Liver (tissue), 9 donors: ENCODE results near the gene EXT2. TPM values are rescaled to one million over a fixed set of nuclear protein-coding genes. Genes with fewer than 3 reads are reported as not detected.

Experiments
- DNase-seq: peaks from one replicate; pipeline ENCODE4 v3.0.0-alpha.2; 2017; ENCODE audit warnings: low spot score
- H3K27ac ChIP-seq, 2 donors: one replicate each; pipeline ENCODE4 v1.7.0; 2013; ENCODE audit warnings: inconsistent platforms in 2 of 2, low read length in 2 of 2, control low read depth in 1 of 2, low read depth in 1 of 2, mild to moderate bottlenecking in 1 of 2
- H3K27me3 ChIP-seq, 4 donors: one replicate each; pipeline versions ENCODE4 v1.6.1 to v1.7.0; 2013; ENCODE audit warnings: low read length in 3 of 4, inconsistent platforms in 1 of 4, mild to moderate bottlenecking in 1 of 4, moderate library complexity in 1 of 4; ENCODE audit not compliant: control insufficient read depth in 4 of 4, insufficient read depth in 4 of 4
- H3K36me3 ChIP-seq, 4 donors: one replicate each; pipeline versions ENCODE4 v1.6.1 to v1.7.0; 2013; ENCODE audit warnings: low read length in 3 of 4, mild to moderate bottlenecking in 3 of 4, low read depth in 1 of 4, moderate library complexity in 1 of 4; ENCODE audit not compliant: control insufficient read depth in 4 of 4, insufficient read depth in 3 of 4
- H3K4me1 ChIP-seq, 4 donors: one replicate each; pipeline versions ENCODE4 v1.6.1 to v1.7.0; 2013; ENCODE audit warnings: low read length in 3 of 4, mild to moderate bottlenecking in 3 of 4, moderate library complexity in 1 of 4; ENCODE audit not compliant: control insufficient read depth in 4 of 4, insufficient read depth in 4 of 4
- H3K4me3 ChIP-seq, 3 donors: one replicate each; pipeline versions ENCODE4 v1.6.1 to v1.7.0; 2013; ENCODE audit warnings: low read length in 3 of 3, control low read depth in 1 of 3, low read depth in 1 of 3, mild to moderate bottlenecking in 1 of 3
- H3K9ac ChIP-seq, 2 donors: one replicate each; pipeline ENCODE4 v1.7.0; 2013; ENCODE audit warnings: low read length in 2 of 2, mild to moderate bottlenecking in 2 of 2, moderate library complexity in 2 of 2, control low read depth in 1 of 2, low read depth in 1 of 2
- H3K9me3 ChIP-seq, 4 donors: one replicate each; pipeline versions ENCODE4 v1.6.1 to v1.7.0; 2013; ENCODE audit warnings: low read length in 3 of 4; ENCODE audit not compliant: control insufficient read depth in 4 of 4
- CTCF ChIP-seq: fragments of 150-350 bp; IDR thresholded peaks from 2 replicates; pipeline ENCODE4 v1.5.1; 2017; ENCODE audit warnings: improper control_type of control experiment, low read depth, low read length; ENCODE audit not compliant: missing input control
- EGR1 ChIP-seq, 2 donors: IDR thresholded peaks; 2 replicates each; pipeline ENCODE4 v1.6.1; 2016 to 2018; ENCODE audit warnings: antibody characterized with exemption in 2 of 2, low read depth in 2 of 2
- FOXA2 ChIP-seq: IDR thresholded peaks from 2 replicates; pipeline ENCODE4 v1.6.1; 2016; ENCODE audit warnings: antibody characterized with exemption
- GABPA ChIP-seq, 2 donors: IDR thresholded peaks in 1 of 2; conservative IDR thresholded peaks in 1 of 2; 2 replicates each; pipeline ENCODE4 v1.6.1; 2016; ENCODE audit warnings: antibody characterized with exemption in 2 of 2, mild to moderate bottlenecking in 1 of 2, moderate library complexity in 1 of 2
- MAX ChIP-seq: IDR thresholded peaks from 2 replicates; pipeline ENCODE4 v1.6.1; 2016; ENCODE audit warnings: antibody characterized with exemption
- RAD21 ChIP-seq, 2 donors: IDR thresholded peaks; 2 replicates each; pipeline ENCODE4 v1.6.1; 2016; ENCODE audit warnings: antibody characterized with exemption in 2 of 2, mild to moderate bottlenecking in 2 of 2
- SP1 ChIP-seq: IDR thresholded peaks from 2 replicates; pipeline ENCODE4 v1.6.1; 2018; ENCODE audit warnings: antibody characterized with exemption, mild to moderate bottlenecking
- TAF1 ChIP-seq: conservative IDR thresholded peaks from 2 replicates; pipeline ENCODE4 v1.6.1; 2016; ENCODE audit warnings: antibody characterized with exemption, mild to moderate bottlenecking
- YY1 ChIP-seq: IDR thresholded peaks from 2 replicates; pipeline ENCODE4 v1.6.1; 2016; ENCODE audit warnings: antibody characterized with exemption, mild to moderate bottlenecking
- WGBS: extraction: QIAGEN DNeasy Blood & Tissue Kit; methylation state at CpG from one replicate; pipeline ENCODE4 v1.1.7; 2013; 5-methylcytosine and 5-hydroxymethylcytosine counted together
- polyA plus RNA-seq, 2 donors: library from polyadenylated mRNA; stranded (reverse) in 1 of 2; unstranded in 1 of 2; fragments of 200-250 nt in 1 of 2; fragments of >200 nt in 1 of 2; fragmentation: Nextera tagmentation in 1 of 2; extraction: Ambion mirVana in 1 of 2; gene quantifications; one replicate each; pipeline versions ENCODE4 v1.2.1 to v1.2.3, GENCODE V29; 2013 to 2015
- total RNA-seq, 2 donors: library from RNA; depleted of rRNA; stranded (reverse); fragments of >200 nt; gene quantifications; one replicate each; pipeline ENCODE4 v1.2.3, GENCODE V29; 2014
- TF ChIP-seq, protein P1 (sequence below): IDR thresholded peaks from 2 replicates; pipeline ENCODE4 v1.6.1; 2016; ENCODE audit warnings: antibody characterized with exemption, mild to moderate bottlenecking
- TF ChIP-seq, protein P2 (sequence below): IDR thresholded peaks from 2 replicates; pipeline ENCODE4 v1.6.1; 2016; ENCODE audit warnings: antibody characterized with exemption
- donor health status: healthy.
- donor health status: healthy.
- donor health status: healthy.
- donor health status: healthy.
- donor health status: healthy.

Gene EXT2
- total and polyA plus RNA-seq, 4 donors, result 8.4 to 36.1 (median 29.8) TPM

DNA sequence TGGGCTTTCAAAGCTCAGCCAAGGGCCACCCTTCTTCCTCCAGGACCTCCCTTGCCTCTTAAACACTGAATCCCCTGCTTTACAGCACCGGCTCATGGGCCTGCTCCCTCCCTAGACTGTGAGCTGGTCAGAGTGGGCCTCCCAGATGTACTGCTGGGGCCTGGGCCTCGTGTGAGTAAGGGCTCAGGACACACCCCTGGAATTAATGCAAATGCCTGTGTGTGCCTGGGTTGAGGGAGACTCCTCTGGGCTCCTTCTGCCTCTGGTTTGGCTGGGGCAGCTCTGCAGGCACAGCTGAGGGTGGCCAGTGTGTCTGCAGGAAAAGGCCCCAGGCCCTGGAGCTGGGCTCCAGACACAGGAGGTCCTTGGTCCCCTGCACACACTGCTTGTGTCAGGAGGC, 190.3 kb downstream of the EXT2 start:
- no peak overlapping the region for H3K4me3 ChIP-seq
- TF ChIP-seq SP1 (no peak), TAF1 (no peak), FOXA2 (no peak), MAX (no peak), EGR1 (IDR thresholded peaks at IDR 0.05; ENCODE audit: low read depth in 2 of 2) (no peak)
- TF ChIP-seq, protein P1, sequence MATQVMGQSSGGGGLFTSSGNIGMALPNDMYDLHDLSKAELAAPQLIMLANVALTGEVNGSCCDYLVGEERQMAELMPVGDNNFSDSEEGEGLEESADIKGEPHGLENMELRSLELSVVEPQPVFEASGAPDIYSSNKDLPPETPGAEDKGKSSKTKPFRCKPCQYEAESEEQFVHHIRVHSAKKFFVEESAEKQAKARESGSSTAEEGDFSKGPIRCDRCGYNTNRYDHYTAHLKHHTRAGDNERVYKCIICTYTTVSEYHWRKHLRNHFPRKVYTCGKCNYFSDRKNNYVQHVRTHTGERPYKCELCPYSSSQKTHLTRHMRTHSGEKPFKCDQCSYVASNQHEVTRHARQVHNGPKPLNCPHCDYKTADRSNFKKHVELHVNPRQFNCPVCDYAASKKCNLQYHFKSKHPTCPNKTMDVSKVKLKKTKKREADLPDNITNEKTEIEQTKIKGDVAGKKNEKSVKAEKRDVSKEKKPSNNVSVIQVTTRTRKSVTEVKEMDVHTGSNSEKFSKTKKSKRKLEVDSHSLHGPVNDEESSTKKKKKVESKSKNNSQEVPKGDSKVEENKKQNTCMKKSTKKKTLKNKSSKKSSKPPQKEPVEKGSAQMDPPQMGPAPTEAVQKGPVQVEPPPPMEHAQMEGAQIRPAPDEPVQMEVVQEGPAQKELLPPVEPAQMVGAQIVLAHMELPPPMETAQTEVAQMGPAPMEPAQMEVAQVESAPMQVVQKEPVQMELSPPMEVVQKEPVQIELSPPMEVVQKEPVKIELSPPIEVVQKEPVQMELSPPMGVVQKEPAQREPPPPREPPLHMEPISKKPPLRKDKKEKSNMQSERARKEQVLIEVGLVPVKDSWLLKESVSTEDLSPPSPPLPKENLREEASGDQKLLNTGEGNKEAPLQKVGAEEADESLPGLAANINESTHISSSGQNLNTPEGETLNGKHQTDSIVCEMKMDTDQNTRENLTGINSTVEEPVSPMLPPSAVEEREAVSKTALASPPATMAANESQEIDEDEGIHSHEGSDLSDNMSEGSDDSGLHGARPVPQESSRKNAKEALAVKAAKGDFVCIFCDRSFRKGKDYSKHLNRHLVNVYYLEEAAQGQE, result no peak
- no peaks in the 10 kb centered on the region for H3K27me3 ChIP-seq
- WGBS, result 72% methylated on average over 2 of the region's 2 CpGs
- no peak for DNase-seq
- no peaks in the 10 kb centered on the region for H3K36me3 ChIP-seq
- H3K9ac ChIP-seq, result no peak overlapping the region
- no peaks in the 10 kb centered on the region for H3K4me1 ChIP-seq
- no peaks in the 10 kb centered on the region for H3K9me3 ChIP-seq
- no peak overlapping the region for H3K27ac ChIP-seq

DNA sequence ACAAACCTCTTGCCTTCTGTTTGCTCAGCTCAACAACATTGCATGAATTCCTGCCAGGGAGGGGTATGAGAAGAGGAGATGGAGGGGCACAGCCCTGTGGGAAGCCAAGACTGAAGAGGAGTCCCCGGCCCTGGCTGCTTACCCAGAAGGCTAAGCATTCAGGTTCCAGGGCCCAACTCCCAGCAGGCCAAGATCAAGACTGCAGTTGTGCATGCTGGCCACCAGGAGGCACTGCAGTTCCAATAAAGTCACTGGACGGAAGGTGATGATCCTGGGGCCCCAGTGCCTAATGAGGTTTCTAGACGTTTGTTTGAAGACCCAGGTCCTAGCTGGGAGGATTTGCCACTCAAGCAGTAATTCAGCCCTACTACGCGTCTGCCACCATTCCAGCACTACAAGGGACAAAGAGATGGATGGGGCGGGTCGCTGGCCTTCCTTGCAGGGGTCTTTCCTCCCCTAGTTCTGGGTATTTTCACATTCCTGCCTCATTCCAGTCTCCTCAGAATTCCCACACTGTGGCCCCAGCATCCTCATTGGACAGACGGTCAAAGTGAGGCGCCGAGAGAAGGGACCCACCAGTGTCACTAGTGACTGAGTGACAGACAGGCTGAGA, 190.9 kb downstream of the EXT2 start:
- no peak overlapping the region for H3K4me3 ChIP-seq
- DNase-seq, result peak; percentile 74
- no peaks in the 10 kb centered on the region for H3K9me3 ChIP-seq
- WGBS, result 54% methylated on average over 10 of the region's 10 CpGs
- H3K9ac ChIP-seq, result no peak overlapping the region
- H3K27me3 ChIP-seq, result no peaks in the 10 kb centered on the region
- no peaks in the 10 kb centered on the region for H3K4me1 ChIP-seq
- TF ChIP-seq EGR1 (IDR thresholded peaks at IDR 0.05; ENCODE audit: low read depth in 2 of 2) (no peak), CTCF (peak; percentile 91), RAD21 (IDR thresholded peaks at IDR 0.05) (peak; percentile 91 to 95)
- TF ChIP-seq, protein P2, sequence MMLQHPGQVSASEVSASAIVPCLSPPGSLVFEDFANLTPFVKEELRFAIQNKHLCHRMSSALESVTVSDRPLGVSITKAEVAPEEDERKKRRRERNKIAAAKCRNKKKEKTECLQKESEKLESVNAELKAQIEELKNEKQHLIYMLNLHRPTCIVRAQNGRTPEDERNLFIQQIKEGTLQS, result no peak
- H3K36me3 ChIP-seq, result no peaks in the 10 kb centered on the region
- H3K27ac ChIP-seq, result no peak overlapping the region

- Histone ChIP-seq H3K9ac (no peak overlapping the region), H3K27ac (no peak overlapping the region), H3K9me3 (no peaks in the 10 kb centered on the region), H3K36me3 (no peaks in the 10 kb centered on the region), H3K27me3 (no peaks in the 10 kb centered on the region), H3K4me1 (no peaks in the 10 kb centered on the region), H3K4me3 (no peak overlapping the region)
- TF ChIP-seq YY1, result no peak
- no peak for TF ChIP-seq GABPA (IDR thresholded peaks at IDR 0.05 in 1 of 2, conservative IDR thresholded peaks at IDR 0.05 in 1 of 2)
- TF ChIP-seq TAF1, result no peak
- no peak for DNase-seq
- WGBS, result 78% methylated on average over 11 of the region's 11 CpGs
Measured at GRCh38 chr11:44286911-44287310, 191.4 kb downstream of the EXT2 start.
